MCF 10A (cell line): ENCODE measurements around the gene HYI. TPM values are rescaled to one million over a fixed set of nuclear protein-coding genes. Genes with fewer than 3 reads are reported as not detected.

Experiments
- BruUV-seq: library from RNA; stranded (reverse); fragments of 400-500 nt; replicated peaks from 2 replicates; lab custom pipeline; 2021; lab: Mats Ljungman, UMichigan
- CTCF ChIA-PET: fragments of 300-600 bp; sonication (Branson Sonifier 250); formaldehyde crosslinking; extraction: SDS; loops from one replicate; lab custom pipeline; 2021; ENCODE audit warnings: antibody characterized with exemption, inconsistent platforms; lab: Yijun Ruan, JAX
- POLR2A ChIA-PET: fragments of 300-600, 350-650 bp; sonication (Branson Sonifier 250); formaldehyde crosslinking; extraction: SDS; loops from one replicate; lab custom pipeline; 2020; ENCODE audit warnings: antibody characterized with exemption, inconsistent platforms; lab: Yijun Ruan, JAX
- DNase-seq: peaks from one replicate; pipeline ENCODE4 v3.0.0-alpha.2; 2018; ENCODE audit not compliant: unreplicated experiment
- H3K27ac Mint-ChIP-seq: one replicate; pipeline ENCODE4 v1.8.0; 2022; ENCODE audit warnings: mild to moderate bottlenecking, low read depth, mixed read lengths; ENCODE audit not compliant: unreplicated experiment
- H3K27me3 Mint-ChIP-seq: one replicate; pipeline ENCODE4 v1.8.0; 2022; ENCODE audit warnings: mixed read lengths; ENCODE audit not compliant: insufficient read depth, unreplicated experiment
- H3K36me3 Mint-ChIP-seq: one replicate; pipeline ENCODE4 v1.8.0; 2022; ENCODE audit warnings: mild to moderate bottlenecking, moderate library complexity, mixed read lengths; ENCODE audit not compliant: insufficient read depth, unreplicated experiment
- H3K4me1 Mint-ChIP-seq: one replicate; pipeline ENCODE4 v1.8.0; 2022; ENCODE audit warnings: mixed read lengths; ENCODE audit not compliant: insufficient read depth, unreplicated experiment
- H3K4me3 Mint-ChIP-seq: one replicate; pipeline ENCODE4 v1.8.0; 2022; ENCODE audit warnings: mild to moderate bottlenecking, moderate library complexity, mixed read lengths; ENCODE audit not compliant: unreplicated experiment
- H3K9me3 Mint-ChIP-seq: one replicate; pipeline ENCODE4 v1.8.0; 2022; ENCODE audit warnings: mixed read lengths; ENCODE audit not compliant: unreplicated experiment
- intact Hi-C: fragments of 100-400 bp; cut with micrococcal nuclease; formaldehyde crosslinking; loops from 2 replicates; pipeline ENCODE4 v1.14.1; 2022
- total RNA-seq: library from RNA; stranded (reverse); gene quantifications from 2 replicates; pipeline ENCODE4 v1.2.3, GENCODE V29; 2022
- TF ChIP-seq, protein P1 (sequence below): fragments of 200-600 bp; IDR thresholded peaks from one replicate; pipeline ENCODE4 v1.8.0; 2022; ENCODE audit warnings: antibody characterized with exemption, mild to moderate bottlenecking; ENCODE audit not compliant: unreplicated experiment

HYI gene
- total RNA-seq, 1 experiment from 2014 or later: 23.0 TPM

DNA sequence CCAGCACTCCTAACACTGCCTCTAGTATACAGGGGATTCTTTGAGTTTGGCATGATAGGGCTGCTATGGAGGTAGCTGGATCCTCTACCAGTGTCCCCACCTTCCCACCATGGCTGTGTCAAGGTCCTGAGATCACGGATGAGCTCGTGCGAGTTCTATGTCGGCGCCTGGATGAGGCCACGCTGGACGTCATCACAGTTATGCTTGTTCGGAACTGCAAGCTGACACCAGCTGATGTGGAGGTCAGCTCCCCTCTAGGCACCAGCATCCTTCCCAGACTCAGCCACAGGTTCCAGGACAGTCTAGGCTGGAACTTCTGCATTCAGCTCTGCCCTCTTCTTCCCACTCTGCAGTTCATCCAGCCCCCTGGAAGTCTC is 15.2 kb downstream of the HYI start:
- POLR2A ChIA-PET: no interaction called here

DNA sequence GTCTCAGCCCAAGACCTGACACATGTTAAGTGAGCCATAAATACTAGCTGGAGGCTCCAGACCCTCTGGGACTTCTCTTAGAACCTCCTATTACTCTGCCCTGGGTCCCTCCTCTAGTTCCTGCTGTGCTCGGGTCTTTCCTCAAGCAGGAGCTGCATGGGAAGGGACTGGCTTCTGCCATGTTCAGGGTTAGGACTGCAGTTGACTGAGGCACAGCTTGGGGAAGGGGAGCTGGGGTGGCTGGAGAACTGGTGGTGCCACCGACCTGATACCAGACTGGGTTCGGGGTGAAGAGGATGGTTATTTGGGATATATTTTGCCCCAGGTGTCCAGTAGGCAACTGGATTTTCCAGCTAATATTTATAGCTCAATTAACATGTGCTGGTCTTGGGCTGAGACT is 15.7 kb downstream of the HYI start:
- POLR2A ChIA-PET: interaction anchor here (0.5 kb wide), 1 partner anchor 553 kb away, joined by 3 read pairs; no protein-coding TSS in a partner anchor
- Mint-ChIP-seq H3K27me3 (no peaks in the 10 kb centered on the region), H3K36me3 (peaks cover 62% of the 10 kb centered on the region), H3K9me3 (no peaks in the 10 kb centered on the region), H3K27ac (no peak overlapping the region), H3K4me3 (no peak overlapping the region), H3K4me1 (no peaks in the 10 kb centered on the region)
- DNase-seq: no peak
- TF ChIP-seq, protein P1, sequence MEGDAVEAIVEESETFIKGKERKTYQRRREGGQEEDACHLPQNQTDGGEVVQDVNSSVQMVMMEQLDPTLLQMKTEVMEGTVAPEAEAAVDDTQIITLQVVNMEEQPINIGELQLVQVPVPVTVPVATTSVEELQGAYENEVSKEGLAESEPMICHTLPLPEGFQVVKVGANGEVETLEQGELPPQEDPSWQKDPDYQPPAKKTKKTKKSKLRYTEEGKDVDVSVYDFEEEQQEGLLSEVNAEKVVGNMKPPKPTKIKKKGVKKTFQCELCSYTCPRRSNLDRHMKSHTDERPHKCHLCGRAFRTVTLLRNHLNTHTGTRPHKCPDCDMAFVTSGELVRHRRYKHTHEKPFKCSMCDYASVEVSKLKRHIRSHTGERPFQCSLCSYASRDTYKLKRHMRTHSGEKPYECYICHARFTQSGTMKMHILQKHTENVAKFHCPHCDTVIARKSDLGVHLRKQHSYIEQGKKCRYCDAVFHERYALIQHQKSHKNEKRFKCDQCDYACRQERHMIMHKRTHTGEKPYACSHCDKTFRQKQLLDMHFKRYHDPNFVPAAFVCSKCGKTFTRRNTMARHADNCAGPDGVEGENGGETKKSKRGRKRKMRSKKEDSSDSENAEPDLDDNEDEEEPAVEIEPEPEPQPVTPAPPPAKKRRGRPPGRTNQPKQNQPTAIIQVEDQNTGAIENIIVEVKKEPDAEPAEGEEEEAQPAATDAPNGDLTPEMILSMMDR: no peak
- CTCF ChIA-PET: interaction anchor here (0.7 to 1.5 kb wide), 3 partner anchors 10 to 610 kb away, joined by 3 to 7 read pairs (median 3); no protein-coding TSS in a partner anchor
- BruUV-seq: no TSS peak
- intact Hi-C loops: no loop called here

More for the DNA sequence above, 15.2 kb downstream of the HYI start:
- no TSS peak for BruUV-seq
- H3K27me3 Mint-ChIP-seq: no peaks in the 10 kb centered on the region
- H3K27ac Mint-ChIP-seq: no peak overlapping the region
- CTCF ChIA-PET: interaction anchor here (0.8 to 1.5 kb wide), 2 partner anchors 9 to 78 kb away, joined by 3 to 7 read pairs; no protein-coding TSS in a partner anchor
- TF ChIP-seq, protein P1: no peak
- H3K9me3 Mint-ChIP-seq: no peaks in the 10 kb centered on the region
- no peaks in the 10 kb centered on the region for H3K4me1 Mint-ChIP-seq
- no peak overlapping the region for H3K4me3 Mint-ChIP-seq
- peaks cover 56% of the 10 kb centered on the region for H3K36me3 Mint-ChIP-seq
- intact Hi-C loops: no loop called here
- no peak for DNase-seq

DNA sequence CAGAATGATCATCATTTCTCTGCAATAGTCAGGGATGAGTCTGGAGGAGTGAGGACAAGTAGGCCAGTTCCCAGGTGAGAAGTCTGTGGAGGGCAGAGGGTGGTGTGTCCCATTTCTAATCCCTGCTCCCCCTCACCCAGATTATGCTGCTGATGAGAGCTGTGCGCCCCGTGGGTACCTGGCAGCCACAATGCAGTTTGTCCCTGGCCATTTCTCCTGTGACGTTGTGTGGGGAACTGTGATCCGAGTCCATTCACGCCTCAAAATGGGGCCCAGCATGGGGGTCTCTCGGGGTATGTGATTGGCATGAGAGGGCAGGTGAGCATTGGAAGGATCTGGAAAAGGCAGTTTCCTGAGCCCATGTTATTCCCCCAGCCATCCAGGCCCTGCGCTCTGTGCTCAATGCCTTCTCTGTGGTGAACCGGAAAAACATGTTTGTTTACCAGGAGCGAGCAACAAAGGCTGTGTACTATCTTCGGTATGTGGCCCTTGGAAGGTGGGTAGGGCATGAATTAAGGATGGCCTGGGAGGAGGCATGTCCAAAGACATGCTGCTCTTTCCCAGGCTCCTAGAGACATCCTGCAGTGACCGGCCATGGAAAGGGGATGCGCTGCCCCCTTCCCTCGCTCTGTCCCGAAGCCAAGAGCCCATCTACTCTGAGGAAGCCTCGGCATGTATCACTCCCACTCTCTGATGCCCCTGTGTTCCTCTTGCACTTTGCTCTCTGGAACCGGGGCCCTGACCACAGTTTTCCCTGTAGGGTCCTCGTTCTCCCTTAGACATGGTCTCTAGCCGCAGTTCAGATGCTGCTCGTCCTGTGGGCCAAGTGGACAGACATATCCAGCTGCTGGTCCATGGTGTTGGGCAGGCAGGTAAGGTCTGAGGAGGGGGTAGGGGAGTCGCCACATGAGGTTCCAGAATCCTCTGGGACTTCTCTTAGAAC is 16.4 kb downstream of the HYI start:
- DNase-seq: no peak
- H3K4me3 Mint-ChIP-seq: no peak overlapping the region
- CTCF ChIA-PET: interaction anchor here (0.7 to 1.5 kb wide), 2 partner anchors 10 to 611 kb away, joined by 3 to 7 read pairs; no protein-coding TSS in a partner anchor

DNA sequence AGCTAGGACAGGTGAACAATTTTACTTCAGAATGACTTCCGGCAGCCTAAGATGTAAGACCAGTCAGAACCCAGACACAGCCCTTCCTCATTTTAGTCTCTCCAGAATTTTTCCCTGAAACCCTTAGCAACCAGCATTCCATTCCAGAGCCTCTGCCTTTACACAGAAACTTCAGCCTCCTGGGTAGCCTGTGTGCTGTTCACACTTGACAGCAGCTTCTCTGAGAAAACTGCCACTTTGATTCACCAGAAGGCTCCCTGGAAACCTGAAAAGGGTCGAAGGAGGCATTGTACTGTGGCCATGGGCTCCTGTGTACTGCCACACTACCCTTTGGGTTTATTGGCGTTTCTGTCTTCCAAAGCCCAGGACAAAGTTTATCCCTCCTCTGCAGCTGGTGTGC is 17.4 kb downstream of the HYI start:
- ChIA-PET CTCF (interaction anchor here (0.5 to 0.9 kb wide), 2 partner anchors 11 to 138 kb away, joined by 3 read pairs; no protein-coding TSS in a partner anchor), POLR2A (no interaction called here)
- H3K27ac Mint-ChIP-seq: no peak overlapping the region
- H3K9me3 Mint-ChIP-seq: no peaks in the 10 kb centered on the region
- intact Hi-C loops: no loop called here
- H3K4me3 Mint-ChIP-seq: no peak overlapping the region
- no peaks in the 10 kb centered on the region for H3K27me3 Mint-ChIP-seq
- H3K36me3 Mint-ChIP-seq: peaks cover 62% of the 10 kb centered on the region
- no TSS peak for BruUV-seq
- H3K4me1 Mint-ChIP-seq: no peaks in the 10 kb centered on the region
- TF ChIP-seq, protein P1: no peak
- no peak for DNase-seq

More for the DNA sequence above, 16.4 kb downstream of the HYI start:
- no TSS peak for BruUV-seq
- intact Hi-C loops: no loop called here
- H3K27ac Mint-ChIP-seq: no peak overlapping the region
- no peaks in the 10 kb centered on the region for H3K27me3 Mint-ChIP-seq
- no peaks in the 10 kb centered on the region for H3K4me1 Mint-ChIP-seq
- peaks cover 63% of the 10 kb centered on the region for H3K36me3 Mint-ChIP-seq
- TF ChIP-seq, protein P1: no peak
- H3K9me3 Mint-ChIP-seq: no peaks in the 10 kb centered on the region
- POLR2A ChIA-PET: interaction anchor here (0.5 kb wide), 1 partner anchor 554 kb away, joined by 3 read pairs; no protein-coding TSS in a partner anchor
